Rectal smooth muscle tissue (tissue), 1 donor: ENCODE data around the gene PCDHGA8.
A peak's percentile ranks its signal among the peaks of the same experiment; 100 is the strongest.
"Not testable (repeated sequence)": the region's sequence is repeated elsewhere in the genome, so short reads cannot be mapped to it uniquely, and the experiment has no call there.

Source experiments
- H3K27ac ChIP-seq: one replicate; pipeline ENCODE4 v1.7.0; 2013; ENCODE audit warnings: low read depth, low read length, inconsistent platforms
- H3K27me3 ChIP-seq: one replicate; pipeline ENCODE4 v1.7.0; 2013; ENCODE audit warnings: low read length; ENCODE audit not compliant: control insufficient read depth, insufficient read depth
- H3K36me3 ChIP-seq: one replicate; pipeline ENCODE4 v1.7.0; 2013; ENCODE audit warnings: low read length; ENCODE audit not compliant: control insufficient read depth, insufficient read depth
- H3K4me1 ChIP-seq: one replicate; pipeline ENCODE4 v1.7.0; 2013; ENCODE audit warnings: low read length; ENCODE audit not compliant: control insufficient read depth, insufficient read depth
- H3K4me3 ChIP-seq: one replicate; pipeline ENCODE4 v1.7.0; 2013; ENCODE audit warnings: low read length
- H3K9ac ChIP-seq: one replicate; pipeline ENCODE4 v1.7.0; 2013; ENCODE audit warnings: low read length

Gene PCDHGA8

DNA sequence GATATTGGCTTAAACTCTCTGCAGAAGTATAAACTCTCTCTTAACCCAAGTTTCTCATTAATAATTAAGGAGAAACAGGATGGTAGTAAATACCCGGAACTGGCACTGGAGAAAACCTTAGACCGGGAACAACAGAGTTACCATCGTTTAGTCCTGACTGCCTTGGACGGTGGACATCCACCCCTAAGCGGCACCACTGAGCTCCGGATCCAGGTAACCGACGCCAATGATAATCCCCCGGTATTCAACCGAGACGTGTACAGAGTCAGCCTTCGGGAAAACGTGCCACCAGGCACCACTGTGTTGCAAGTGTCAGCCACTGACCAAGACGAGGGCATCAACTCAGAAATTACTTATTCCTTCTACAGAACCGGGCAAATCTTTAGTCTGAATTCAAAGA lies 6.2 kb downstream of the PCDHGA8 start:
- no peaks in the 10 kb centered on the region for H3K4me1 ChIP-seq
- H3K9ac ChIP-seq, result no peak overlapping the region
- no peaks in the 10 kb centered on the region for H3K27me3 ChIP-seq
- H3K4me3 ChIP-seq, result no peak overlapping the region
- H3K27ac ChIP-seq, result no peak overlapping the region
- no peaks in the 10 kb centered on the region for H3K36me3 ChIP-seq

DNA sequence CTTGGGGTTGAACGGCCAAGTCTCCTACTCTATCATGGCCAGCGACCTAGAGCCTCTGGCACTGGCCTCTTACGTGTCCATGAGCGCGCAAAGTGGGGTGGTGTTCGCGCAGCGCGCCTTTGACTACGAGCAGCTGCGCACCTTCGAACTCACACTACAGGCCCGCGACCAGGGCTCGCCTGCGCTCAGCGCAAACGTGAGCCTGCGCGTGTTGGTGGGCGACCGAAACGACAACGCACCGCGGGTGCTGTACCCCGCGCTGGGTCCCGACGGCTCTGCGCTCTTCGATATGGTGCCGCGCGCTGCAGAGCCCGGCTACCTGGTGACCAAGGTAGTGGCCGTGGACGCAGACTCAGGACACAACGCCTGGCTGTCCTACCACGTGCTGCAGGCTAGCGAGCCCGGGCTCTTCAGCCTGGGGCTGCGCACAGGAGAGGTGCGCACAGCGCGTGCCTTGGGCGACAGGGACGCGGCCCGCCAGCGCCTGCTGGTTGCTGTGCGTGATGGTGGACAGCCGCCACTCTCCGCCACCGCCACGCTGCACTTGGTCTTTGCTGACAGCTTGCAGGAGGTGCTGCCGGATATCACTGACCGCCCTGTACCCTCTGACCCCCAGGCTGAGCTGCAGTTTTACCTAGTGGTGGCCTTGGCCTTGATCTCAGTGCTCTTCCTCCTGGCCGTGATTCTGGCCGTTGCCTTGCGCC lies 7.3 kb downstream of the PCDHGA8 start:
- Histone ChIP-seq H3K4me3 (peak overlapping the region; percentile 36), H3K27me3 (no peaks in the 10 kb centered on the region)

DNA sequence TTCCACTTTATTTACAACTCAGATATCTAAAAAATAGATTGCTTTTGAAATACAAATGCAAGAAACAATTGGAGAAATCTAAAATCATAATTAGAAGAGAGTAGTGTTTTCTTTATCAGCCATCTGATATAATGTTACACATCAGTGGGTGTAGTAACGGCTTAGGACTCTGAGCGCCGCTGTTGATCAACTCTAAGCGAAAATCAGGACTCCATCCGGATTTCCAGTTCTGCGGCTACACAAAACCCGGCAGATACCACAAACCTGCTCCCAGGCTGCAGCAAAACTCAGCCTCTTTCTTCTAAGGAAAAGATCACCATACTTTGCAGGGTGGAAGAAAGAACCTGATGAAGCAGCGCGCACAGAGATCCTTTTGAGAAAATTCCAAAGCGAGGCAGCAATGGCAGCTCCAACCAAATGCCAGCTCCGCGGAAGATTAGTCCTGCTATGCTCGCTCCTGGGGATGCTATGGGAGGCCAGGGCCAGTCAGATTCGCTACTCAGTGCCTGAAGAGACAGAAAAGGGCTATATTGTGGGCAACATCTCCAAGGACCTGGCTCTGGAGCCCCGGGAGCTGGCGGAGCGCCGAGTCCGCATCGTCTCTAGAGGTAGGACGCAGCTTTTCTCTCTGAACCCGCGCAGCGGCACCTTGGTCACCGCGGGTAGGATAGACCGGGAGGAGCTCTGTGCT lies 10.3 kb downstream of the PCDHGA8 start, which contains the start of gene PCDHGA9:
Gene PCDHGA9 (plus strand): TSS at position 226 of the 691 bp plus-strand sequence. CDS start 175 bp downstream, at position 401.
- no peak within 1 kb of the TSS for H3K9ac ChIP-seq
- H3K4me1 ChIP-seq, result no peaks in the 10 kb centered on the region
- H3K27me3 ChIP-seq, result no peaks in the 10 kb centered on the region
- H3K4me3 ChIP-seq, result peak within 1 kb of the TSS; percentile 40
- no peaks in the 10 kb centered on the region for H3K36me3 ChIP-seq
- no peak within 1 kb of the TSS for H3K27ac ChIP-seq

More for the DNA sequence above, 7.3 kb downstream of the PCDHGA8 start:
- Histone ChIP-seq H3K27ac (no peak overlapping the region), H3K36me3 (no peaks in the 10 kb centered on the region), H3K9ac (no peak overlapping the region), H3K4me1 (no peaks in the 10 kb centered on the region)

DNA sequence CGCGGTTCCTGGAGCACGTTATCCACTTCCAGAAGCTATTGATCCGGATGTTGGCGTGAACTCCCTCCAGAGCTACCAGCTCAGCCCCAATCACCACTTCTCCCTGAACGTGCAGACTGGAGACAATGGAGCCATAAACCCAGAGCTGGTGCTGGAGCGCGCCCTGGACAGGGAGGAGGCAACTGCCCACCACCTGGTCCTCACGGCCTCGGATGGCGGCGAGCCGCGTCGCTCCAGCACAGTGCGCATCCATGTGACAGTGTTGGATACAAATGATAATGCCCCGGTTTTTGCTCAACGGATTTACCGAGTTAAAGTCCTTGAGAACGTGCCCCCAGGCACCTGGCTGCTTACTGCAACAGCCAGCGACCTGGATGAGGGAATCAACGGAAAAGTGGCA lies 11.0 kb downstream of the PCDHGA8 start:
- Histone ChIP-seq H3K36me3 (no peaks in the 10 kb centered on the region), H3K4me3 (peak overlapping the region; percentile 40), H3K27ac (no peak overlapping the region), H3K4me1 (no peaks in the 10 kb centered on the region), H3K27me3 (no peaks in the 10 kb centered on the region), H3K9ac (no peak overlapping the region)

DNA sequence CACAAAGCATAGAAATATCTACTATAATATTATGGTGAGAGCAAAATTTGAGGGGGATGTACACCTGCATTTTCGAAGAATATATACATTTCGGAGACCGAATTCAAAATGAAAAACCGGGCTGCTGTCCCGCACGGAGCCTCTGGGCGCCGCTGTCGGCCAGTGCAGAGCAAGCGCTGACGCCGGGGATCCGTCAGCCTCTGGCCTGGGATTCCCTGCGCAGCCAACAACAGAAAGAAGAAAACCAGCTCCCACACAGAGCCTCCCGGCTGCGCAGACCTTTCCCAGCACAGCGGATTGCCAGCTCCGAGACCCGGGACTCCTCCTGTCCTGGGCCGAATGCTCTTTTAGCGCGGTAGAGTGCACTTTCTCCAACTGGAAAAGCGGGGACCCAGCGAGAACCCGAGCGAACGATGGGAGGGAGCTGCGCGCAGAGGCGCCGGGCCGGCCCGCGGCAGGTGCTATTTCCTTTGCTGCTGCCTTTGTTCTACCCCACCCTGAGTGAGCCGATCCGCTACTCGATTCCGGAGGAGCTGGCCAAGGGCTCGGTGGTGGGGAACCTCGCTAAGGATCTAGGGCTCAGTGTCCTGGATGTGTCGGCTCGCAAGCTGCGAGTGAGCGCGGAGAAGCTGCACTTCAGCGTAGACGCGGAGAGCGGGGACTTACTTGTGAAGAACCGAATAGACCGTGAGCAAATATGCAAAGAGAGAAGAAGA lies 15.5 kb downstream of the PCDHGA8 start, which contains the start of gene PCDHGB6:
Gene PCDHGB6 (plus strand): TSS at position 232 of the 716 bp plus-strand sequence. CDS start 182 bp downstream, at position 414.
- not testable (repeated sequence) for H3K27me3 ChIP-seq, H3K9ac ChIP-seq
- peak within 1 kb of the TSS; percentile 45 for H3K4me3 ChIP-seq

DNA sequence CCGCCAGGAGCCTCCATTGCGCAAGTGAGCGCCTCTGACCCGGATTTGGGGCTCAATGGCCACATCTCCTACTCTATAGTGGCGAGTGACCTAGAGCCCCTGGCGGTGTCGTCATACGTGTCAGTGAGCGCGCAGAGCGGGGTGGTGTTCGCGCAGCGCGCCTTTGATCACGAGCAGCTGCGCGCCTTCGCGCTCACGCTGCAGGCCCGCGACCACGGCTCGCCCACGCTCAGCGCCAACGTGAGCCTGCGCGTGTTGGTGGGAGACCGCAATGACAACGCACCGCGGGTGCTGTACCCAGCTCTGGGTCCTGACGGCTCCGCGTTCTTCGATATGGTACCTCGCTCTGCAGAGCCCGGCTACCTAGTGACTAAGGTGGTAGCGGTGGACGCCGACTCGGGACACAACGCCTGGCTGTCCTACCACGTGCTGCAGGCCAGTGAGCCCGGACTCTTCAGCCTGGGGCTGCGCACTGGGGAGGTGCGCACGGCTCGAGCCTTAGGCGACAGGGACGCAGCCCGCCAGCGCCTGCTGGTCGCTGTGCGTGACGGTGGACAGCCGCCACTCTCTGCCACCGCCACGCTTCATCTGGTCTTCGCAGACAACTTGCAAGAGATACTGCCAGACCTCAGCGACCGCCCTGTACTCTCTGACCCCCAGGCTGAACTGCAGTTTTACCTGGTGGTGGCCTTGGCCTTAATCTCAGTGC lies 17.3 kb downstream of the PCDHGA8 start:
- Histone ChIP-seq H3K4me3 (peak overlapping the region; percentile 29), H3K9ac (no peak overlapping the region), H3K27ac (no peak overlapping the region), H3K36me3 (peaks cover 5% of the 10 kb centered on the region), H3K27me3 (peaks cover 5% of the 10 kb centered on the region), H3K4me1 (no peaks in the 10 kb centered on the region)

More for the DNA sequence above, 15.5 kb downstream of the PCDHGA8 start, which contains the start of gene PCDHGB6:
- H3K4me1 ChIP-seq, H3K27ac ChIP-seq, H3K36me3 ChIP-seq: not testable (repeated sequence)

DNA sequence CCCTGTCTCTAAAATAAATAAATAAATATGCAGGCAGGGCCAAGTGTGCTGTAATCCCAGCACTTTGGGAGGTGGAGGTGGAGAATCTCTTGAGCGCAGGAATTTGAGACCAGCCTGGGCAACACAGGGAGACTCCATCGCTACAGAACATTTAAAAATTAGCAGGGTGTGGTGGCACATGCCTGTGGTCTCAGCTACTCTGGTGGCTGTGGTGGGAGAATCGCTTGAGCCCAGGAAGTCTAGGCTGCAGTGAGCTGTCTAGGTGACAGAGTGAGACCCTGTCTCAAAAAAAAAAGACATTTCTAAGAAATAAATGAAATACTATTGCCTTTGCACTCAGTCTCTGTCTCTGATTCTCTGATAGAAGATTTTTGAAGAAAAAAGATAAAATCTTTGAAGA lies 19.1 kb downstream of the PCDHGA8 start:
- no peak overlapping the region for H3K27ac ChIP-seq
- no peaks in the 10 kb centered on the region for H3K4me1 ChIP-seq
- H3K36me3 ChIP-seq, result peaks cover 5% of the 10 kb centered on the region
- H3K27me3 ChIP-seq, result peaks cover 5% of the 10 kb centered on the region
- no peak overlapping the region for H3K9ac ChIP-seq
- no peak overlapping the region for H3K4me3 ChIP-seq

DNA sequence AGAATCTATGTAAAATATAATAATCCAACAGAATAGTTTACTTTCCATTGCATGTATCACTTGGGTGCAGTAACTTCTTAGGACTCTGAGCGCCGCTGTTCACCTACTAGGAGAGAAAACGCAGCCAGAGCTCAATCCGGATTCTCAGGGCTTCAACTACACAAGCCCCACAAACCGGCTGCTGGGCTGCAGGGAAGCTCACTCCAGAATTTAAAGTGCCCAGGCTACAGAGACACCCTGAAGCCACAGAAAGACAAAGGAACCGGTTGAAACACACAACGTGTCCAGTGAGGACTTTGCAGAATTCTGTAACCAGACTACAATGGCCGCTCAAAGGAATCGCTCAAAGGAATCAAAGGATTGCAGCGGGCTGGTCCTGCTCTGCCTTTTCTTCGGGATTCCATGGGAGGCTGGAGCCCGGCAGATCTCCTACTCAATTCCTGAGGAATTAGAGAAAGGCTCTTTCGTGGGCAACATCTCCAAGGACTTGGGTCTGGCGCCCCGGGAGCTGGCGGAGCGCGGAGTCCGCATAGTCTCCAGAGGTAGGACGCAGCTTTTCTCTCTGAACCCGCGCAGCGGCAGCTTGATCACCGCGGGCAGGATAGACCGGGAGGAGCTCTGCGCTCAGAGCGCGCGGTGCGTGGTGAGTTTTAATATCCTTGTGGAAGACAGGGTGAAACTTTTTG lies 20.6 kb downstream of the PCDHGA8 start, which contains the start of gene PCDHGA10:
Gene PCDHGA10 (plus strand): TSS at position 134 of the 686 bp plus-strand sequence. CDS start 189 bp downstream, at position 323.
- H3K27ac ChIP-seq, result no peak within 1 kb of the TSS
- H3K36me3 ChIP-seq, result peaks cover 5% of the 10 kb centered on the region
- no peaks in the 10 kb centered on the region for H3K4me1 ChIP-seq
- H3K27me3 ChIP-seq, result peaks cover 5% of the 10 kb centered on the region
- H3K4me3 ChIP-seq, result peak within 1 kb of the TSS; percentile 4
- H3K9ac ChIP-seq, result no peak within 1 kb of the TSS

DNA sequence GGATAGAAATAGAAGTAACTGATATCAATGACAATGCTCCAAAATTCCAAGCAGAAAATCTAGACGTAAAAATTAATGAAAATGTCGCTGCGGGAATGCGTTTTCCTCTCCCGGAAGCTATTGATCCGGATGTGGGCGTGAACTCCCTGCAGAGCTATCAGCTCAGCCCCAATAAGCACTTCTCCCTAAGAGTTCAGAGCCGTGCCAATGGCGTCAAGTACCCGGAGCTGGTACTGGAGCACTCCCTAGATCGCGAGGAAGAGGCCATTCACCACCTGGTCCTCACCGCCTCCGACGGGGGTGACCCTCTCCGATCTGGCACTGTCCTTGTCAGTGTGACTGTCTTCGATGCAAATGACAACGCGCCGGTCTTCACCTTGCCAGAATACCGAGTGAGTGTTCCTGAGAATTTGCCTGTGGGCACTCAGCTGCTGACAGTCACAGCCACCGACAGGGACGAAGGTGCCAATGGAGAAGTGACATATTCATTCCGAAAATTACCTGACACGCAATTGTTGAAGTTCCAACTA lies 21.2 kb downstream of the PCDHGA8 start:
- Histone ChIP-seq H3K4me3 (peak overlapping the region; percentile 4), H3K4me1 (no peaks in the 10 kb centered on the region), H3K27ac (no peak overlapping the region), H3K9ac (no peak overlapping the region), H3K36me3 (peaks cover 5% of the 10 kb centered on the region), H3K27me3 (peaks cover 5% of the 10 kb centered on the region)

DNA sequence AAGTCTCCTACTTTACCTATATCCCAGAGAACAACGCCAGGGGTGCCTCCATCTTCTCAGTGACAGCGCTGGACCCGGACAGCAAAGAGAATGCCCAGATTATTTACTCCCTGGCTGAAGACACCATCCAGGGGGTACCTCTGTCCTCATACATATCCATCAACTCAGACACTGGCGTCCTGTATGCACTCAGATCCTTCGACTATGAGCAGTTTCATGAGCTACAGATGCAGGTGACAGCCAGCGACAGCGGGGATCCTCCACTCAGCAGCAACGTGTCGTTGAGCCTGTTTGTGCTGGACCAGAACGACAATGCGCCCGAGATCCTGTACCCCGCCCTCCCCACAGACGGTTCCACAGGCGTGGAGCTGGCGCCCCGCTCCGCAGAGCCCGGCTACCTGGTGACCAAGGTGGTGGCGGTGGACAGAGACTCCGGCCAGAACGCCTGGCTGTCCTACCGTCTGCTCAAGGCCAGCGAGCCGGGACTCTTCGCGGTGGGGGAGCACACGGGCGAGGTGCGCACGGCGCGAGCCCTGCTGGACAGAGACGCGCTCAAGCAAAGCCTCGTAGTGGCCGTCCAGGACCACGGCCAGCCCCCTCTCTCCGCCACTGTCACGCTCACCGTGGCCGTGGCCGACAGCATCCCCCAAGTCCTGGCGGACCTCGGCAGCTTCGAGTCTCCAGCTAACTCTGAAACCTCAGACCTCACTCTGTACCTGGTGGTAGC lies 22.3 kb downstream of the PCDHGA8 start:
- not testable (repeated sequence) for H3K9ac ChIP-seq, H3K4me1 ChIP-seq, H3K36me3 ChIP-seq, H3K27me3 ChIP-seq, H3K4me3 ChIP-seq, H3K27ac ChIP-seq

DNA sequence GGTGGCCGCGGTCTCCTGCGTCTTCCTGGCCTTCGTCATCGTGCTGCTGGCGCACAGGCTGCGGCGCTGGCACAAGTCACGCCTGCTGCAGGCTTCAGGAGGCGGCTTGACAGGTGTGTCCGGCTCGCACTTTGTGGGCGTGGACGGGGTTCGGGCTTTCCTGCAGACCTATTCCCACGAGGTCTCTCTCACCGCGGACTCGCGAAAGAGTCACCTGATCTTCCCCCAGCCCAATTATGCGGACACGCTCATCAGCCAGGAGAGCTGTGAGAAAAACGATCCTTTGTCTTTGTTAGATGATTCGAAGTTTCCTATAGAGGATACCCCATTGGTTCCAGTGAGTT lies 22.8 kb downstream of the PCDHGA8 start:
- H3K27me3 ChIP-seq, H3K36me3 ChIP-seq, H3K4me1 ChIP-seq, H3K9ac ChIP-seq, H3K27ac ChIP-seq, H3K4me3 ChIP-seq: not testable (repeated sequence)
